22Rv1 (cell line): ENCODE data around the gene GDPGP1.

ENCODE experiments used
- ZFX ChIP-seq: fragments of 450-650 bp; IDR thresholded peaks from 2 replicates; pipeline ENCODE4 v1.6.1; 2017; ENCODE audit warnings: antibody characterized with exemption, borderline replicate concordance
- TF ChIP-seq, protein P1 (sequence below): fragments of 450-650 bp; IDR thresholded peaks from 2 replicates; pipeline ENCODE4 v1.5.1; 2017; ENCODE audit warnings: mild to moderate bottlenecking

DNA sequence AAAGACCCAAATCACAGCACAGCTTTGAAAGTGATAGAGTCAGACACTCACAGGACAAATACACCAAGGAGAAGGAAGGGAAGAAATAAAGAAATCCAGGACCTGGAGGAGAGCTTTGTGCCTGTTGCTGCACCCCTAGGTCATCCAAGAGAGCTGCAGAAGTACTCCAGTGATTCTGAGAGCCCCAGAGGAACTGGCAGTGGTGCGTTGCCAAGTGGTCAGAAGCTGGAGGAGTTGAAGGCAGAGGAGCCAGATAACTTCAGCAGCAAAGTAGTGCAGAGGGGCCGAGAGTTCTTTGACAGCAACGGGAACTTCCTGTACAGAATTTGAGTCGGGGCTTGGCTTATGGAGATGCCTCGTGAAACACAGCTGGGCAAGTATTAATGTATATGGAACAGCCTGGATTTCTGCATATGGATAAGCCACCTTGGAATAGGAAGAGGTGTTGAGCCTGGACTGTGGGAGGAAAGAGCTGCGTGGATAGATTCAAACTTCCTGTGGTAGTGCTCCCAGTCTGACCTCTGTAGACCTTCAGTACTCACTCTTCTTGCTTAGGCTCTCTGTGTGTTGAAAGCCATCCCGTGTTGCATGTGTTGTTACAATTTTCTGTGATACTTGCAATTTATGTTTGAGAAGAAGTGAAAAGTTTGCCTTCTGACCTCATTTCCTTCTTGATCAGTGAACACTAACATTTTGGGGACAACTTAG lies 37.6 kb downstream of the GDPGP1 start:
- TF ChIP-seq, protein P1, sequence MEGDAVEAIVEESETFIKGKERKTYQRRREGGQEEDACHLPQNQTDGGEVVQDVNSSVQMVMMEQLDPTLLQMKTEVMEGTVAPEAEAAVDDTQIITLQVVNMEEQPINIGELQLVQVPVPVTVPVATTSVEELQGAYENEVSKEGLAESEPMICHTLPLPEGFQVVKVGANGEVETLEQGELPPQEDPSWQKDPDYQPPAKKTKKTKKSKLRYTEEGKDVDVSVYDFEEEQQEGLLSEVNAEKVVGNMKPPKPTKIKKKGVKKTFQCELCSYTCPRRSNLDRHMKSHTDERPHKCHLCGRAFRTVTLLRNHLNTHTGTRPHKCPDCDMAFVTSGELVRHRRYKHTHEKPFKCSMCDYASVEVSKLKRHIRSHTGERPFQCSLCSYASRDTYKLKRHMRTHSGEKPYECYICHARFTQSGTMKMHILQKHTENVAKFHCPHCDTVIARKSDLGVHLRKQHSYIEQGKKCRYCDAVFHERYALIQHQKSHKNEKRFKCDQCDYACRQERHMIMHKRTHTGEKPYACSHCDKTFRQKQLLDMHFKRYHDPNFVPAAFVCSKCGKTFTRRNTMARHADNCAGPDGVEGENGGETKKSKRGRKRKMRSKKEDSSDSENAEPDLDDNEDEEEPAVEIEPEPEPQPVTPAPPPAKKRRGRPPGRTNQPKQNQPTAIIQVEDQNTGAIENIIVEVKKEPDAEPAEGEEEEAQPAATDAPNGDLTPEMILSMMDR: no peak
- TF ChIP-seq ZFX: no peak
